ENCODE measurements around the gene KCNK1.

- TF ChIP-seq SMAD3 (CRISPR knock-in tag; IDR thresholded peaks at IDR 0.05) (no peak), ARID3A (IDR thresholded peaks at IDR 0.05; ENCODE audit: low read depth, low read length) (no peak), POLR2A (IDR thresholded peaks at IDR 0.05; ENCODE audit: insufficient read depth in 1 of 2, low read depth in 2 of 2, low read length in 2 of 2) (no peak), E2F5 (CRISPR knock-in tag; conservative IDR thresholded peaks at IDR 0.05) (no peak), ZFP36 (IDR thresholded peaks at IDR 0.05; ENCODE audit: borderline replicate concordance, low read depth, low read length, partially characterized antibody) (no peak), FOXP4 (CRISPR knock-in tag; IDR thresholded peaks at IDR 0.05) (no peak)
Measured at GRCh38 chr1:233606813-233607212, 7.1 kb upstream of the KCNK1 start.
